SK-N-SH (cell line): ENCODE results near the gene NR2C2.

ENCODE experiments used
- MEF2A ChIP-seq: IDR thresholded peaks from 2 replicates; pipeline ENCODE4 v1.4.0; 2012; ENCODE audit warnings: low read depth, borderline replicate concordance
- PBX3 ChIP-seq: IDR thresholded peaks from 2 replicates; pipeline ENCODE4; 2012
- RAD21 ChIP-seq: IDR thresholded peaks from 2 replicates; pipeline ENCODE4 v1.6.1; 2012; ENCODE audit warnings: mild to moderate bottlenecking, low read length
- RFX5 ChIP-seq: IDR thresholded peaks from 2 replicates; pipeline ENCODE4 v1.6.1; 2012; ENCODE audit warnings: mild to moderate bottlenecking, improper control_type of control experiment, low read length
- TCF12 ChIP-seq: IDR thresholded peaks from 2 replicates; pipeline ENCODE4 v1.4.0; 2012
- TF ChIP-seq, protein P1 (sequence below): fragments of 200-600 bp; sonication (generic); IDR thresholded peaks from 2 replicates; pipeline ENCODE4 v1.6.1; 2017; ENCODE audit warnings: antibody characterized with exemption, mild to moderate bottlenecking, moderate library complexity
- TF ChIP-seq, protein P2 (sequence below): IDR thresholded peaks from 2 replicates; pipeline ENCODE4 v1.4.0; 2012; ENCODE audit warnings: low read depth

DNA sequence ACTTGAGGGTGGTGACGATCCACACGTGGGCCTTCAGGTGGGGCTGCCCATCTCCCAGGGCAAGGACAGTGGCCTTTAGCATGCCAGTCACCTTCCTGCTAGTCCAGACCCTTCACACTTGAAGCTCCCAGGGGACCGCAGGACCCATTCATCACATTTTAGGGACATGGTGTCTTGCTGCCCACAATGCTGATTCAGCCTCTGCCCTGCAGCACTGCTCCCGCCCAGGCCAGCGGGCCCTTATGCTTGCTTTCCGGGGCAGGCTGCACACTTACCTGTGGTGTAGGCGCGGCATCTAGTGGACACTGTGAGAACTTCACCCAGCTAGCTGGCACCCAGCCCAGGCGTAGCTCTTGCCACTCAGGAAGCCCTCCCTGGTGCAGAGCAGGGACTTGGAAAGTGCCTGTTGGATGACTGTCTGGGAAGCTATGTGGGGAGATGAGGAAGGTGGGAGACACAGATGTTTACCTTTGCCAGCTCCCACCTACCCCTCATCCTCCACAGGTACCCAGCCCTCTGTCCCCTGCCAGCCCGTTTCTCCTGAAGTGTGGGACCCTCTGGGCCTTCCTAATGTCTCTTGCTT is 26.3 kb upstream of the NR2C2 start:
- TF ChIP-seq, protein P1, sequence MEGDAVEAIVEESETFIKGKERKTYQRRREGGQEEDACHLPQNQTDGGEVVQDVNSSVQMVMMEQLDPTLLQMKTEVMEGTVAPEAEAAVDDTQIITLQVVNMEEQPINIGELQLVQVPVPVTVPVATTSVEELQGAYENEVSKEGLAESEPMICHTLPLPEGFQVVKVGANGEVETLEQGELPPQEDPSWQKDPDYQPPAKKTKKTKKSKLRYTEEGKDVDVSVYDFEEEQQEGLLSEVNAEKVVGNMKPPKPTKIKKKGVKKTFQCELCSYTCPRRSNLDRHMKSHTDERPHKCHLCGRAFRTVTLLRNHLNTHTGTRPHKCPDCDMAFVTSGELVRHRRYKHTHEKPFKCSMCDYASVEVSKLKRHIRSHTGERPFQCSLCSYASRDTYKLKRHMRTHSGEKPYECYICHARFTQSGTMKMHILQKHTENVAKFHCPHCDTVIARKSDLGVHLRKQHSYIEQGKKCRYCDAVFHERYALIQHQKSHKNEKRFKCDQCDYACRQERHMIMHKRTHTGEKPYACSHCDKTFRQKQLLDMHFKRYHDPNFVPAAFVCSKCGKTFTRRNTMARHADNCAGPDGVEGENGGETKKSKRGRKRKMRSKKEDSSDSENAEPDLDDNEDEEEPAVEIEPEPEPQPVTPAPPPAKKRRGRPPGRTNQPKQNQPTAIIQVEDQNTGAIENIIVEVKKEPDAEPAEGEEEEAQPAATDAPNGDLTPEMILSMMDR: peak; percentile 93
- no peak for TF ChIP-seq MEF2A
- TF ChIP-seq TCF12: no peak
- peak; percentile 99 for TF ChIP-seq RAD21
- TF ChIP-seq PBX3: no peak
- TF ChIP-seq RFX5: no peak
- TF ChIP-seq, protein P2, sequence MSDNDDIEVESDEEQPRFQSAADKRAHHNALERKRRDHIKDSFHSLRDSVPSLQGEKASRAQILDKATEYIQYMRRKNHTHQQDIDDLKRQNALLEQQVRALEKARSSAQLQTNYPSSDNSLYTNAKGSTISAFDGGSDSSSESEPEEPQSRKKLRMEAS: no peak
